Calu3 (cell line): ENCODE measurements around the gene P3H3. TPM values are rescaled to one million over a fixed set of nuclear protein-coding genes. Genes with fewer than 3 reads are reported as not detected.
"Not testable (repeated sequence)": the region's sequence is repeated elsewhere in the genome, so short reads cannot be mapped to it uniquely, and the experiment has no call there.

ENCODE experiments used
- BruUV-seq: library from RNA; stranded (reverse); fragments of 400-500 nt; replicated peaks from 2 replicates; lab custom pipeline; 2021; lab: Mats Ljungman, UMichigan
- CTCF ChIA-PET: fragments of 300-600 bp; sonication (Branson Sonifier 250); formaldehyde crosslinking; loops from one replicate; lab custom pipeline; 2022; ENCODE audit warnings: antibody characterized with exemption; lab: Charles Lee
- DNase-seq: peaks from one replicate; pipeline ENCODE4 v3.0.0; 2022
- H3K27ac Mint-ChIP-seq: one replicate; pipeline ENCODE4 v1.8.0; 2022; ENCODE audit warnings: mixed read lengths; ENCODE audit not compliant: unreplicated experiment
- H3K27me3 Mint-ChIP-seq: one replicate; pipeline ENCODE4 v1.8.0; 2022; ENCODE audit warnings: mixed read lengths; ENCODE audit not compliant: unreplicated experiment
- H3K36me3 Mint-ChIP-seq: one replicate; pipeline ENCODE4 v1.8.0; 2022; ENCODE audit warnings: mild to moderate bottlenecking, moderate library complexity, mixed read lengths; ENCODE audit not compliant: insufficient read depth, unreplicated experiment
- H3K4me1 Mint-ChIP-seq: one replicate; pipeline ENCODE4 v1.8.0; 2022; ENCODE audit warnings: mild to moderate bottlenecking, low read depth, mixed read lengths; ENCODE audit not compliant: unreplicated experiment
- H3K4me3 Mint-ChIP-seq: one replicate; pipeline ENCODE4 v1.8.0; 2022; ENCODE audit warnings: mild to moderate bottlenecking, low read depth, moderate library complexity, mixed read lengths; ENCODE audit not compliant: unreplicated experiment
- H3K9me3 Mint-ChIP-seq: one replicate; pipeline ENCODE4 v1.8.0; 2022; ENCODE audit warnings: low read depth, mixed read lengths; ENCODE audit not compliant: unreplicated experiment
- CTCF ChIP-seq: fragments of 200-600 bp; IDR thresholded peaks from one replicate; pipeline ENCODE4 v1.8.0; 2022; ENCODE audit warnings: antibody characterized with exemption; ENCODE audit not compliant: unreplicated experiment
- intact Hi-C: fragments of 100-400 bp; cut with micrococcal nuclease; formaldehyde crosslinking; loops from one replicate; pipeline ENCODE4 v1.10.0; 2022; ENCODE audit not compliant: unreplicated experiment
- total RNA-seq: library from RNA; stranded (reverse); gene quantifications from 2 replicates; pipeline ENCODE4 v1.2.3, GENCODE V29; 2022

The P3H3 gene
- total RNA-seq, 1 experiment from 2014 or later: 0.45 TPM

- no peak for DNase-seq
- intact Hi-C loops: no loop called here
- Mint-ChIP-seq H3K36me3 (peaks cover 17% of the 10 kb centered on the region), H3K4me1 (peaks cover 32% of the 10 kb centered on the region), H3K4me3 (no peak overlapping the region), H3K9me3 (no peaks in the 10 kb centered on the region), H3K27me3 (no peaks in the 10 kb centered on the region), H3K27ac (no peak overlapping the region)
- CTCF ChIA-PET: interaction anchor here (0.7 to 1.4 kb wide), 2 partner anchors 19 to 53 kb away, joined by 3 read pairs; no protein-coding TSS in a partner anchor
- TF ChIP-seq CTCF: no peak
- no TSS peak for BruUV-seq
Observed at GRCh38 chr12:6888360-6888759, 60.2 kb downstream of the P3H3 start.

GRCh38 chr12:6888794-6889193 lies 60.6 kb downstream of the P3H3 start:
- H3K4me1 Mint-ChIP-seq: peaks cover 32% of the 10 kb centered on the region
- not testable (repeated sequence) for BruUV-seq

More at GRCh38 chr12:6888794-6889193, 60.6 kb downstream of the P3H3 start:
- H3K4me3 Mint-ChIP-seq, H3K9me3 Mint-ChIP-seq, H3K27ac Mint-ChIP-seq, DNase-seq, H3K27me3 Mint-ChIP-seq, CTCF ChIA-PET, intact Hi-C loops: not testable (repeated sequence)
- peaks cover 17% of the 10 kb centered on the region for H3K36me3 Mint-ChIP-seq

Other genes starting within 250 kb of the P3H3 start
- gene CHD4, start 221.0 kb upstream of the P3H3 start, total RNA-seq: 164 and 165 TPM in 2 replicates
- 2.5 and 3.2 TPM in 2 replicates for gene LPAR5, start 192.4 kb upstream of the P3H3 start, total RNA-seq
- 2.9 and 4.1 TPM in 2 replicates for gene ACRBP, start 181.0 kb upstream of the P3H3 start, total RNA-seq
- 24.9 and 26.6 TPM in 2 replicates for gene ING4, start 165.3 kb upstream of the P3H3 start, total RNA-seq
- gene ZNF384, start 139.0 kb upstream of the P3H3 start, total RNA-seq: 64.9 and 68.5 TPM in 2 replicates
- gene PIANP, start 127.6 kb upstream of the P3H3 start, total RNA-seq: not detected in 2 replicates
- gene COPS7A, start 104.4 kb upstream of the P3H3 start, total RNA-seq: 47.3 and 55.3 TPM in 2 replicates
- 176 and 183 TPM in 2 replicates for gene MLF2, start 75.3 kb upstream of the P3H3 start, total RNA-seq
- 53.5 and 62.9 TPM in 2 replicates for gene PTMS, start 62.0 kb upstream of the P3H3 start, total RNA-seq
- 0.34 TPM in 1 of 2 replicates, not detected in the other for gene LAG3, start 55.9 kb upstream of the P3H3 start, total RNA-seq
- gene CD4, start 38.9 kb upstream of the P3H3 start, total RNA-seq: not detected in 2 replicates
- gene GPR162, start 6.6 kb upstream of the P3H3 start, total RNA-seq: not detected in 2 replicates
- not detected in 2 replicates for gene GNB3, start 12.5 kb downstream of the P3H3 start, total RNA-seq
- gene CDCA3, start 22.9 kb downstream of the P3H3 start, total RNA-seq: 47.9 and 57.1 TPM in 2 replicates
- 126 and 128 TPM in 2 replicates for gene USP5, start 23.7 kb downstream of the P3H3 start, total RNA-seq
- 608 and 639 TPM in 2 replicates for gene TPI1, start 39.1 kb downstream of the P3H3 start, total RNA-seq
- 18.0 and 21.5 TPM in 2 replicates for gene SPSB2, start 44.9 kb downstream of the P3H3 start, total RNA-seq
- gene LRRC23, start 76.4 kb downstream of the P3H3 start, total RNA-seq: 6.0 and 8.3 TPM in 2 replicates
- 14.5 and 16.1 TPM in 2 replicates for gene ENO2, start 86.2 kb downstream of the P3H3 start, total RNA-seq
- gene ATN1, start 99.6 kb downstream of the P3H3 start, total RNA-seq: 59.9 and 62.0 TPM in 2 replicates
- gene RNU7-1, start 115.4 kb downstream of the P3H3 start, total RNA-seq: not detected in 2 replicates
- gene C12orf57, start 115.6 kb downstream of the P3H3 start, total RNA-seq: 96.7 and 103 TPM in 2 replicates
- gene PTPN6, start 122.9 kb downstream of the P3H3 start, total RNA-seq: 42.4 and 46.3 TPM in 2 replicates
- 182 and 195 TPM in 2 replicates for gene PHB2, start 142.3 kb downstream of the P3H3 start, total RNA-seq
- 73.1 and 80.5 TPM in 2 replicates for gene EMG1, start 142.5 kb downstream of the P3H3 start, total RNA-seq
- 30.2 and 31.7 TPM in 2 replicates for gene LPCAT3, start 190.1 kb downstream of the P3H3 start, total RNA-seq
- 7.1 and 9.7 TPM in 2 replicates for gene C1S, start 232.3 kb downstream of the P3H3 start, total RNA-seq